Measurements from ENCODE around the gene CARMIL1. TPM values are rescaled to one million over a fixed set of nuclear protein-coding genes. Genes with fewer than 3 reads are reported as not detected.

The CARMIL1 gene
- total RNA-seq, 1 donor from 2014 or later = 8.4 TPM

DNA sequence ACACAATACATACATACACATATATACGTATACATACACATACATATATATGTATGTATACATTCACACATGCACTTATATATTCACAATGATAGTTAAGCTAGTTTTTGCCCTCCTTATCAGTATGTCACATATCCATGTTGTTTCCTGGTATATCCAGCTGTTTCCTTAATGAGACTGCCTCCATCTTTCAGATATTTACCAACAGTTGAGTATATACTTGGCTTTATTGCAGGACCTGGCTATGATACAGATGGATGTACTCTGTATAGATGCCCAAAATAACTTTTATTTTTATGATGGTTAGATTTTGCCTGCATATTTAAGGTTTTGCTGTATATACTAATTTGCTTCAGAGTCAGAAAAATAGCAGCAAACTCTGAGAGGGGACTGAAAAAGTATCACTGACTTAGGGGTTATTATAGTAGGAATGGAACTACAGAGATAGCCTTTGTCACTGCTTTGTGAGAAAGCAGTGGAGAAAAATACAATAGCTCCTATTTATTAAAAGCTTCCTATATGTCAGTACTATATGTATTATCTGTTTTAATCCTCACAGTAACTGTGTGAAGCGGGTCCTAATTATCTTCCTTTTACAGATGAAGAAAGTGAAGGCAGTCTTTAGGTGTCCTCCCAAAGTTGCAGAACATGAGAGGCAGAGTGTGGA is 35.5 kb downstream of the CARMIL1 start:
- no peaks in the 10 kb centered on the region for H3K9me3 ChIP-seq (replicated peaks)
- no peaks in the 10 kb centered on the region for H3K27me3 ChIP-seq (ENCODE audit: low read depth)
- no peak for DNase-seq

DNA sequence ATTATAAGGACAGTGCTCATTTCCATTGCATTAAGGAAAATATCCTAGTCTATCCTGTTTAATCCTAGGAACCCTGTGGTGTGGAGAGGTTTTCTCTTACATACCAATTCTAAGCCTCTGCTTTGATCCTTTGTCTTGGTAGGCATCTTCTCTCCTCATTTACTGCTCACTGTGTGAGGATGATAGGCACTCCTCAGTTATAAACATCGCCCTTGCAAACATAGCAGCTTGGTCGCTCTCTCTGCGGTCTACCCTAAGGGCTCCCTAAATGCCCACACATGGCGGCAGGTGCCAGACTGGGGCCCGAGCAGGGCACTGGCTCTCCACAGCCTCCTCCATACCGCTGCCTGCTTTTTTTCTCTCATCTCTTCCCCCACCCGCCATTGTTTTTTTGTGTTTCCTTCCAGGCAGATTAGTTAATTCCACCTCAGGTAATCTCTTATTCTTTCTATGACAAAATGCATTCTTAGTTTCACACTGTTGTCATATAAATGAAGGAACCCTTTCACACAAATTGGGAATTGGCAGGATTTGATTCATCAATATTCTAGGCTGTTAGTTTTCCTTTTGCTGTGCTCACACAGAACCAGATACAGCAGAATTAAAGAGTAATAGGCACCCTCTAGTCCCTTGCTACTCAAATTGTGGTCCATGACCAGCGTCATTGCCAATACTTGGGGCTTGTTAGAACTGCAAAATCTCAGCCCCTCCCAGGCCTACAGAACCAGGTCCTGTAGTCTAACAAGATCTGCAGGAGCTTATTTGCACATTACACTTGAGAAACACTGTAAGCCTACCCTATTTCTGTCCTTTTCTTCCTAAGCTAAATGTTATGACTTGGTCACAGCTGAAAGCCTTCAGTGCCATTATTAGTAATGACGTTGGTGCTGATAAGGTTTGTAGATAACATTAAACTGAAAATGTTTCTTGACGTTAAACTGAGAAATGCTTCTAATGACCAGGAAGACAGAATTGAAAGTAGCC is 36.3 kb downstream of the CARMIL1 start:
- intact Hi-C loops (cut with micrococcal nuclease) = no loop called here
- H3K27ac ChIP-seq (replicated peaks) = no peak overlapping the region
- H3K4me3 ChIP-seq = no peak overlapping the region
- H3K9me3 ChIP-seq (replicated peaks) = no peaks in the 10 kb centered on the region
- no peaks in the 10 kb centered on the region for H3K27me3 ChIP-seq (ENCODE audit: low read depth)
- H3K4me1 ChIP-seq = peaks cover 39% of the 10 kb centered on the region
- DNase-seq = no peak
- TF ChIP-seq, protein P1, sequence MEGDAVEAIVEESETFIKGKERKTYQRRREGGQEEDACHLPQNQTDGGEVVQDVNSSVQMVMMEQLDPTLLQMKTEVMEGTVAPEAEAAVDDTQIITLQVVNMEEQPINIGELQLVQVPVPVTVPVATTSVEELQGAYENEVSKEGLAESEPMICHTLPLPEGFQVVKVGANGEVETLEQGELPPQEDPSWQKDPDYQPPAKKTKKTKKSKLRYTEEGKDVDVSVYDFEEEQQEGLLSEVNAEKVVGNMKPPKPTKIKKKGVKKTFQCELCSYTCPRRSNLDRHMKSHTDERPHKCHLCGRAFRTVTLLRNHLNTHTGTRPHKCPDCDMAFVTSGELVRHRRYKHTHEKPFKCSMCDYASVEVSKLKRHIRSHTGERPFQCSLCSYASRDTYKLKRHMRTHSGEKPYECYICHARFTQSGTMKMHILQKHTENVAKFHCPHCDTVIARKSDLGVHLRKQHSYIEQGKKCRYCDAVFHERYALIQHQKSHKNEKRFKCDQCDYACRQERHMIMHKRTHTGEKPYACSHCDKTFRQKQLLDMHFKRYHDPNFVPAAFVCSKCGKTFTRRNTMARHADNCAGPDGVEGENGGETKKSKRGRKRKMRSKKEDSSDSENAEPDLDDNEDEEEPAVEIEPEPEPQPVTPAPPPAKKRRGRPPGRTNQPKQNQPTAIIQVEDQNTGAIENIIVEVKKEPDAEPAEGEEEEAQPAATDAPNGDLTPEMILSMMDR (IDR thresholded peaks at IDR 0.05; ENCODE audit: borderline replicate concordance) = no peak
- H3K36me3 ChIP-seq = no peaks in the 10 kb centered on the region

More for the DNA sequence above, 35.5 kb downstream of the CARMIL1 start:
- H3K36me3 ChIP-seq = no peaks in the 10 kb centered on the region
- TF ChIP-seq, protein P1 (IDR thresholded peaks at IDR 0.05; ENCODE audit: borderline replicate concordance) = no peak
- H3K27ac ChIP-seq (replicated peaks) = no peak overlapping the region
- peaks cover 39% of the 10 kb centered on the region for H3K4me1 ChIP-seq
- H3K4me3 ChIP-seq = no peak overlapping the region
- intact Hi-C loops (cut with micrococcal nuclease) = no loop called here

DNA sequence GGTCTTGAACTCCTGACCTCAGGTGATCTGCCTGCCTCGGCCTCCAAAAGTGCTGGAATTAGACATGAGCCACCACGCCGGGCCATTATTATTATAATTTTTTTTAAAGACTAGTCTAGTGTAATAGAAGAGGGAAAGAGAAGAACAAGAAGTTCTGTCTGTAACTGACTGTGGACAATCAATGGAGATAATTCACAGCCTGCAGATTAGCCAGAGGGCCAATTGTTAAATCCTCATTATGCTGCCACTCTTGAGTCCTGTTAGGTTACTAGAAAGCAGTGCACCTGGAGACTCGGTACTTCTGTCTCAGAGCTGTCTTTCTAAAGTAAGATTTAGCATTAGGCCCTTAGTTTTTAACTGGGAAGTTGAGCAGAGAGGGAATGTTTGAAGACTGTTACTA is 37.5 kb downstream of the CARMIL1 start:
- Histone ChIP-seq H3K9me3 (replicated peaks) (no peaks in the 10 kb centered on the region), H3K27ac (replicated peaks) (no peak overlapping the region), H3K27me3 (ENCODE audit: low read depth) (no peaks in the 10 kb centered on the region), H3K4me3 (no peak overlapping the region), H3K36me3 (no peaks in the 10 kb centered on the region), H3K4me1 (peaks cover 33% of the 10 kb centered on the region)
- TF ChIP-seq, protein P1 (IDR thresholded peaks at IDR 0.05; ENCODE audit: borderline replicate concordance) = no peak
- intact Hi-C loops (cut with micrococcal nuclease) = no loop called here
- DNase-seq = no peak

DNA sequence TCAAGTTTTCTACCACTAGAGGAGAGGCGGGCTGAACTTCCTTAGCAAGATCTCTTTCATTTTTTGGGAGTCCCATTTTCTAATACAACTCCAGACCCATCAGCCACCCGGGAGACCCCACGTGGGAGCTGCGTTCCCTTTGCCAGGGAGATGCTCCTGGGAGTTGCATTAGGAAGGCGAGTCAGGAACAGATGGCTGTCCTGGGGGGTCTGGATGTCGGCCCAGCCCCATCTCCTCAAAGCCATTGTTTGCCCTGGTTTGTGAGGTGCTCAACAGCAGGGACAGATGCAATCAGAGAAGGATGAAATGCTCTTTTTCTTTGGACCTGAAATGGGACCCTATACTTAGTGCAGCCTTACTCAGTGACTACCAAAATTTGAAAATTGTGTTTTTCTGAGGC is 39.4 kb downstream of the CARMIL1 start:
- Histone ChIP-seq H3K36me3 (no peaks in the 10 kb centered on the region), H3K27ac (replicated peaks) (no peak overlapping the region), H3K4me3 (no peak overlapping the region), H3K4me1 (peaks cover 16% of the 10 kb centered on the region), H3K9me3 (replicated peaks) (no peaks in the 10 kb centered on the region), H3K27me3 (ENCODE audit: low read depth) (no peaks in the 10 kb centered on the region)
- intact Hi-C loops (cut with micrococcal nuclease) = no loop called here
- DNase-seq = peak; percentile 24
- TF ChIP-seq, protein P1 (IDR thresholded peaks at IDR 0.05; ENCODE audit: borderline replicate concordance) = no peak

DNA sequence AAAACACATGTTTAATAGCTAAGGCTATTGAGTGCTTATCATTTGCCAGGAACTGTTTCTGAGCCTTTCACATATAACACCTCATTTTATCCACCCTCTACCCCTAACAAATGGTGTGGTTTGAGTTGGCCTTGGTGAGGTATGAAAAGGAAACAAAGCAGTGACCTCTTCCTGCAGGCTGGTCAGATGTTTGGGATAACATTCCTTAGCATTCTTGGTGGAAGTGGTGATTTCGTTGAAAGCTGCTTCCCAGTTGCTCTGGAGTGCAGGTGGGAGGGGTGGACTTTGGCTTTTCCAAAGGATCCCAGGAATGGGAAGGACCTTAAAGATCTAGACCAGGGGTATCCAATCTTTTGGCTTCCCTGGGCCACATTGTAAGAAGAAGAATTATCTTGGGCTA is 41.3 kb downstream of the CARMIL1 start:
- no peaks in the 10 kb centered on the region for H3K36me3 ChIP-seq
- H3K27me3 ChIP-seq (ENCODE audit: low read depth) = no peaks in the 10 kb centered on the region
- H3K27ac ChIP-seq (replicated peaks) = no peak overlapping the region
- no peak overlapping the region for H3K4me3 ChIP-seq
- no peaks in the 10 kb centered on the region for H3K9me3 ChIP-seq (replicated peaks)
- H3K4me1 ChIP-seq = peaks cover 8% of the 10 kb centered on the region
- intact Hi-C loops (cut with micrococcal nuclease) = no loop called here
- TF ChIP-seq, protein P1 (IDR thresholded peaks at IDR 0.05; ENCODE audit: borderline replicate concordance) = no peak
- DNase-seq = no peak

Measured in left ventricle myocardium inferior (tissue), 1 donor.